Neural cell (in vitro differentiated cells): ENCODE results near the gene PDE11A. TPM values are rescaled to one million over a fixed set of nuclear protein-coding genes. Genes with fewer than 3 reads are reported as not detected.

Experiments
- H2AFZ ChIP-seq: fragments of 200-600, 300-800 bp; sonication (generic), shearing (Covaris generic); 2 replicates; pipeline ENCODE4 v1.6.0; 2014; ENCODE audit warnings: low read depth, mild to moderate bottlenecking, antibody characterized with exemption, low read length, moderate library complexity
- H3F3A ChIP-seq: fragments of 200-600 bp; shearing (Covaris generic); 2 replicates; pipeline ENCODE4 v1.6.1; 2016; ENCODE audit warnings: mild to moderate bottlenecking, moderate library complexity, mixed read lengths, antibody characterized with exemption, low read length; ENCODE audit not compliant: insufficient read depth, poor library complexity, severe bottlenecking
- H3K27ac ChIP-seq: fragments of 200-600, 300-800 bp; sonication (generic), shearing (Covaris generic); 2 replicates; pipeline ENCODE4 v1.5.1; 2014; ENCODE audit warnings: mild to moderate bottlenecking, low read length, moderate library complexity
- H3K27me3 ChIP-seq: fragments of 300-800, 200-600 bp; sonication (generic), shearing (Covaris generic); 2 replicates; pipeline ENCODE4 v1.6.0; 2014; ENCODE audit warnings: mild to moderate bottlenecking, low read depth, low read length, moderate library complexity; ENCODE audit not compliant: insufficient read depth
- H3K36me3 ChIP-seq: fragments of 300-800, 200-600 bp; sonication (generic), shearing (Covaris generic); 2 replicates; pipeline ENCODE4 v1.5.1; 2014; ENCODE audit warnings: mild to moderate bottlenecking, antibody characterized with exemption, low read length, moderate library complexity; ENCODE audit not compliant: insufficient read depth
- H3K4me2 ChIP-seq: fragments of 300-800, 200-600 bp; sonication (generic), shearing (Covaris generic); 2 replicates; pipeline ENCODE4 v1.6.0; 2014; ENCODE audit warnings: mild to moderate bottlenecking, low read length
- H3K4me3 ChIP-seq: fragments of 300-800, 200-600 bp; sonication (generic), shearing (Covaris generic); 2 replicates; pipeline ENCODE4 v1.5.1; 2014; ENCODE audit warnings: mild to moderate bottlenecking, low read length, moderate library complexity
- H3K79me2 ChIP-seq: fragments of 200-600 bp; shearing (Covaris generic); replicated peaks from 2 replicates; pipeline ENCODE4 v1.6.0; 2014; ENCODE audit warnings: mild to moderate bottlenecking, low read length, moderate library complexity; ENCODE audit not compliant: insufficient read depth
- H3K9ac ChIP-seq: fragments of 300-800, 200-600 bp; sonication (generic), shearing (Covaris generic); 2 replicates; pipeline ENCODE4 v1.6.1; 2016; ENCODE audit warnings: mild to moderate bottlenecking, low read length, mixed read lengths
- H3K9me2 ChIP-seq: fragments of 200-600 bp; shearing (Covaris generic); 2 replicates; pipeline ENCODE4 v1.6.1; 2016; ENCODE audit warnings: mild to moderate bottlenecking, low read length, mixed read lengths; ENCODE audit not compliant: insufficient read depth
- H3K9me3 ChIP-seq: fragments of 200-600, 300-800 bp; sonication (generic), shearing (Covaris generic); 2 replicates; pipeline ENCODE4 v1.6.1; 2016; ENCODE audit warnings: mild to moderate bottlenecking, mixed run types, low read length, moderate library complexity, mixed read lengths
- H4K20me1 ChIP-seq: fragments of 200-600 bp; shearing (Covaris generic); 2 replicates; pipeline ENCODE4 v1.6.1; 2016; ENCODE audit warnings: mild to moderate bottlenecking, mixed run types; ENCODE audit not compliant: insufficient read depth
- EP300 ChIP-seq: fragments of 450-650 bp; conservative IDR thresholded peaks from 2 replicates; pipeline ENCODE4 v1.6.1; 2014; ENCODE audit warnings: antibody characterized with exemption, mild to moderate bottlenecking, moderate library complexity; ENCODE audit not compliant: poor library complexity, severe bottlenecking
- EZH2 ChIP-seq: fragments of 200-600, 300-800 bp; shearing (Covaris generic), sonication (generic); IDR thresholded peaks from 2 replicates; pipeline ENCODE4 v1.6.1; 2014; ENCODE audit warnings: antibody characterized with exemption, low read length, borderline replicate concordance, mild to moderate bottlenecking; ENCODE audit not compliant: insufficient read depth, poor library complexity, severe bottlenecking
- MXI1 ChIP-seq: fragments of 450-650 bp; conservative IDR thresholded peaks from 2 replicates; pipeline ENCODE4 v1.6.1; 2014; ENCODE audit warnings: antibody characterized with exemption, mild to moderate bottlenecking; ENCODE audit not compliant: poor library complexity, severe bottlenecking
- POLR2AphosphoS5 ChIP-seq: IDR thresholded peaks from 2 replicates; pipeline ENCODE4 v1.6.1; 2012
- RAD21 ChIP-seq: fragments of 450-650 bp; conservative IDR thresholded peaks from 2 replicates; pipeline ENCODE4 v1.6.1; 2014; ENCODE audit warnings: antibody characterized with exemption, mild to moderate bottlenecking, moderate library complexity
- SMC3 ChIP-seq: fragments of 450-650 bp; conservative IDR thresholded peaks from 2 replicates; pipeline ENCODE4 v1.6.1; 2014; ENCODE audit warnings: antibody characterized with exemption, mild to moderate bottlenecking, moderate library complexity; ENCODE audit not compliant: poor library complexity
- TAF1 ChIP-seq: IDR thresholded peaks from 2 replicates; pipeline ENCODE4 v1.6.1; 2012; ENCODE audit warnings: low read depth
- polyA plus RNA-seq: library from polyadenylated mRNA; depleted of rRNA; stranded (reverse); fragments of >200 nt; gene quantifications from 2 replicates; pipeline ENCODE4 v1.2.3, GENCODE V29; 2014
- TF ChIP-seq, protein P1 (sequence below): fragments of 450-650 bp; IDR thresholded peaks from 2 replicates; pipeline ENCODE4 v1.5.1; 2014; ENCODE audit warnings: antibody characterized with exemption, mild to moderate bottlenecking, moderate library complexity; ENCODE audit not compliant: poor library complexity, severe bottlenecking
- TF ChIP-seq, protein P2 (sequence below): IDR thresholded peaks from 2 replicates; pipeline ENCODE4 v1.6.1; 2012; ENCODE audit warnings: borderline replicate concordance

Gene PDE11A
- polyA plus RNA-seq, 1 donor from 2014 or later, result 0.89 TPM

DNA sequence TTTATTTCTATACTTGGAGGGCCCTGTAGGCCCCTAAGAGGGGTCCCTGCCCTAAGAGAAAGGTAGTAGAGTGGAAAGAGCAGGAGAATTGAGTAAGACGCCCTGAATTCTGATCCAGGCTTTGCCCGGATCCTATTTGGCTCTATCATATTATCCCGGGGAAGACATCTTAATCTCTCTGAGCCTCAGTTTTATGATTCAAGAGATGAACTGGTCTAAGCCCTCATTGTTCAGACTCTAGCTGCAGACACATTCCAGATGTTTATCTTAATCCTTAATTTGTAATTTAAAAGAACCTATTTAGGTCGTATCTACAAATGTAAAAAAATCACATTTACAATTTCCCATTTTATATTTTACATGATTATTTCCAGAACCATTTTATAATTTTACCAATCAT lies 459.9 kb downstream of the PDE11A start:
- H3K4me2 ChIP-seq, result no peak overlapping the region
- H3K36me3 ChIP-seq, result no peaks in the 10 kb centered on the region
- no peak for TF ChIP-seq TAF1
- TF ChIP-seq MXI1, result no peak
- no peak for TF ChIP-seq RAD21
- TF ChIP-seq POLR2AphosphoS5, result no peak
- TF ChIP-seq, protein P1, sequence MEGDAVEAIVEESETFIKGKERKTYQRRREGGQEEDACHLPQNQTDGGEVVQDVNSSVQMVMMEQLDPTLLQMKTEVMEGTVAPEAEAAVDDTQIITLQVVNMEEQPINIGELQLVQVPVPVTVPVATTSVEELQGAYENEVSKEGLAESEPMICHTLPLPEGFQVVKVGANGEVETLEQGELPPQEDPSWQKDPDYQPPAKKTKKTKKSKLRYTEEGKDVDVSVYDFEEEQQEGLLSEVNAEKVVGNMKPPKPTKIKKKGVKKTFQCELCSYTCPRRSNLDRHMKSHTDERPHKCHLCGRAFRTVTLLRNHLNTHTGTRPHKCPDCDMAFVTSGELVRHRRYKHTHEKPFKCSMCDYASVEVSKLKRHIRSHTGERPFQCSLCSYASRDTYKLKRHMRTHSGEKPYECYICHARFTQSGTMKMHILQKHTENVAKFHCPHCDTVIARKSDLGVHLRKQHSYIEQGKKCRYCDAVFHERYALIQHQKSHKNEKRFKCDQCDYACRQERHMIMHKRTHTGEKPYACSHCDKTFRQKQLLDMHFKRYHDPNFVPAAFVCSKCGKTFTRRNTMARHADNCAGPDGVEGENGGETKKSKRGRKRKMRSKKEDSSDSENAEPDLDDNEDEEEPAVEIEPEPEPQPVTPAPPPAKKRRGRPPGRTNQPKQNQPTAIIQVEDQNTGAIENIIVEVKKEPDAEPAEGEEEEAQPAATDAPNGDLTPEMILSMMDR, result no peak
- TF ChIP-seq SMC3, result no peak
- TF ChIP-seq EP300, result no peak
- TF ChIP-seq EZH2, result no peak
- TF ChIP-seq, protein P2, sequence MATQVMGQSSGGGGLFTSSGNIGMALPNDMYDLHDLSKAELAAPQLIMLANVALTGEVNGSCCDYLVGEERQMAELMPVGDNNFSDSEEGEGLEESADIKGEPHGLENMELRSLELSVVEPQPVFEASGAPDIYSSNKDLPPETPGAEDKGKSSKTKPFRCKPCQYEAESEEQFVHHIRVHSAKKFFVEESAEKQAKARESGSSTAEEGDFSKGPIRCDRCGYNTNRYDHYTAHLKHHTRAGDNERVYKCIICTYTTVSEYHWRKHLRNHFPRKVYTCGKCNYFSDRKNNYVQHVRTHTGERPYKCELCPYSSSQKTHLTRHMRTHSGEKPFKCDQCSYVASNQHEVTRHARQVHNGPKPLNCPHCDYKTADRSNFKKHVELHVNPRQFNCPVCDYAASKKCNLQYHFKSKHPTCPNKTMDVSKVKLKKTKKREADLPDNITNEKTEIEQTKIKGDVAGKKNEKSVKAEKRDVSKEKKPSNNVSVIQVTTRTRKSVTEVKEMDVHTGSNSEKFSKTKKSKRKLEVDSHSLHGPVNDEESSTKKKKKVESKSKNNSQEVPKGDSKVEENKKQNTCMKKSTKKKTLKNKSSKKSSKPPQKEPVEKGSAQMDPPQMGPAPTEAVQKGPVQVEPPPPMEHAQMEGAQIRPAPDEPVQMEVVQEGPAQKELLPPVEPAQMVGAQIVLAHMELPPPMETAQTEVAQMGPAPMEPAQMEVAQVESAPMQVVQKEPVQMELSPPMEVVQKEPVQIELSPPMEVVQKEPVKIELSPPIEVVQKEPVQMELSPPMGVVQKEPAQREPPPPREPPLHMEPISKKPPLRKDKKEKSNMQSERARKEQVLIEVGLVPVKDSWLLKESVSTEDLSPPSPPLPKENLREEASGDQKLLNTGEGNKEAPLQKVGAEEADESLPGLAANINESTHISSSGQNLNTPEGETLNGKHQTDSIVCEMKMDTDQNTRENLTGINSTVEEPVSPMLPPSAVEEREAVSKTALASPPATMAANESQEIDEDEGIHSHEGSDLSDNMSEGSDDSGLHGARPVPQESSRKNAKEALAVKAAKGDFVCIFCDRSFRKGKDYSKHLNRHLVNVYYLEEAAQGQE, result no peak
- H3K9me2 ChIP-seq, result no peaks in the 10 kb centered on the region
- H3K79me2 ChIP-seq, result no peaks in the 10 kb centered on the region
- no peaks in the 10 kb centered on the region for H3F3A ChIP-seq
- no peak overlapping the region for H2AFZ ChIP-seq
- H4K20me1 ChIP-seq, result no peaks in the 10 kb centered on the region
- no peak overlapping the region for H3K4me3 ChIP-seq
- no peaks in the 10 kb centered on the region for H3K9me3 ChIP-seq
- H3K27me3 ChIP-seq, result no peaks in the 10 kb centered on the region
- H3K9ac ChIP-seq, result no peak overlapping the region
- no peak overlapping the region for H3K27ac ChIP-seq

DNA sequence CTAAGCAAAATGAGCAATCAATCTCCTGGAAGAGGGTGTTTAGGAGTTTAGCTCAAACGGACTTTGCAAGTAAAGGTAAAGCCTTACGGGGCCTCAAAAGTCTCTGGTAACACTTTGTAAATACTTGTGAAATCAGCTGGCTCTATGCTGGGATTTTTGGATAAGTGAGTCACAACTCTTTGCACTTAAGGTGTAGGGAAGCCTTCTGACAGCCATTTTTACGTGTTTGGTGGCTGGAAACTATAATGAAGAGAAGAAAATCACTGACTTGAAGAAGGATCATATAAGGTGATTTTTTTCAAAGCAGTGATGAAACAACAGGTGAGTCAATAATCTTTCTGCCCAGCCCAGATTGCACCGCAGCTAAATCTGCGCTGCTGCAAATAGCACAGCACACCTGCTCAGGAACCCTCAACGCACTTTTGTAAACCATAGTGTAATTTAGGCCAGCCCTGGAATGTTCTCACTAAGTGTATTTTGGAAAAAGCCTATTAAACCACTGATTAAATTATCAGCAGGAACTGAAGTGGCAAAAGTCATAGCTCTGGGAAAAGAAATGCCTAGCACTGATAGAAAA lies 461.2 kb downstream of the PDE11A start:
- Histone ChIP-seq H2AFZ (no peak overlapping the region), H3K9me2 (no peaks in the 10 kb centered on the region), H3F3A (no peaks in the 10 kb centered on the region), H3K27ac (no peak overlapping the region), H3K4me3 (no peak overlapping the region), H3K4me2 (no peak overlapping the region), H3K9ac (no peak overlapping the region), H3K9me3 (no peaks in the 10 kb centered on the region), H3K79me2 (no peaks in the 10 kb centered on the region), H3K27me3 (no peaks in the 10 kb centered on the region), H4K20me1 (no peaks in the 10 kb centered on the region), H3K36me3 (no peaks in the 10 kb centered on the region)
- TF ChIP-seq POLR2AphosphoS5 (no peak), EZH2 (no peak), MXI1 (no peak), RAD21 (no peak), EP300 (no peak), SMC3 (no peak), TAF1 (no peak)
- TF ChIP-seq, protein P2, result no peak
- TF ChIP-seq, protein P1, result no peak
